Breast epithelium (tissue), 4 donors: ENCODE data around the gene GTPBP1. TPM values are rescaled to one million over a fixed set of nuclear protein-coding genes. Genes with fewer than 3 reads are reported as not detected.

Experiments
- DNase-seq, 2 donors: peaks; one replicate each; pipeline ENCODE4 v3.0.0-alpha.2; 2019; ENCODE audit warnings: low spot score in 2 of 2
- H3K27ac ChIP-seq, 2 donors: fragments of 200-600 bp; sonication (generic) in 1 of 2; one replicate each; pipeline ENCODE4 v1.5.1; 2016 to 2019; ENCODE audit warnings: mild to moderate bottlenecking in 1 of 2
- H3K27me3 ChIP-seq, 2 donors: fragments of 200-600 bp; sonication (generic) in 1 of 2; one replicate each; pipeline versions ENCODE4 v1.5.1 to v1.6.0; 2017 to 2019; ENCODE audit warnings: control low read depth in 1 of 2, mild to moderate bottlenecking in 1 of 2
- H3K36me3 ChIP-seq: fragments of 200-600 bp; one replicate; pipeline ENCODE4 v1.5.1; 2019
- H3K4me1 ChIP-seq, 2 donors: fragments of 200-600 bp; sonication (generic); one replicate each; pipeline ENCODE4 v1.5.1; 2016 to 2019; ENCODE audit warnings: control low read depth in 1 of 2
- H3K4me3 ChIP-seq, 3 donors: fragments of 200-600 bp; sonication (generic); 1 replicate in 2 of 3; 2 replicates in 1 of 3; pipeline ENCODE4 v1.5.1; 2016 to 2019; ENCODE audit warnings: mild to moderate bottlenecking in 3 of 3, moderate library complexity in 2 of 3
- H3K9me3 ChIP-seq, 2 donors: fragments of 200-600 bp; sonication (generic) in 1 of 2; one replicate each; pipeline ENCODE4 v1.5.1; 2016 to 2019; ENCODE audit warnings: control low read depth in 1 of 2
- CTCF ChIP-seq, 3 donors: fragments of 450-650 bp; IDR thresholded peaks; one replicate each; pipeline ENCODE4 v1.5.1; 2016 to 2017; ENCODE audit warnings: antibody characterized with exemption in 3 of 3, mild to moderate bottlenecking in 3 of 3, moderate library complexity in 3 of 3
- POLR2A ChIP-seq: fragments of 450-650 bp; IDR thresholded peaks from one replicate; pipeline ENCODE4 v1.6.1; 2016; ENCODE audit warnings: antibody characterized with exemption, mild to moderate bottlenecking, moderate library complexity
- POLR2AphosphoS5 ChIP-seq, 3 donors: sonication (generic); formaldehyde crosslinking; IDR thresholded peaks; one replicate each; pipeline ENCODE4 v1.6.1; 2017; ENCODE audit warnings: antibody characterized with exemption in 3 of 3
- intact Hi-C: fragments of 100-400 bp; cut with DNase I; formaldehyde crosslinking; loops from one replicate; pipeline ENCODE4 v1.15.1; 2023; ENCODE audit warnings: low total_unique reads
- total RNA-seq, 3 donors: library from RNA; depleted of rRNA; stranded (reverse); fragments of >200 nt; gene quantifications; one replicate each; pipeline ENCODE4 v1.1.0, GENCODE V29; 2016

GTPBP1 gene
- total RNA-seq, 3 donors from 2014 or later = 32.3 to 58.7 (median 56.9) TPM

DNA sequence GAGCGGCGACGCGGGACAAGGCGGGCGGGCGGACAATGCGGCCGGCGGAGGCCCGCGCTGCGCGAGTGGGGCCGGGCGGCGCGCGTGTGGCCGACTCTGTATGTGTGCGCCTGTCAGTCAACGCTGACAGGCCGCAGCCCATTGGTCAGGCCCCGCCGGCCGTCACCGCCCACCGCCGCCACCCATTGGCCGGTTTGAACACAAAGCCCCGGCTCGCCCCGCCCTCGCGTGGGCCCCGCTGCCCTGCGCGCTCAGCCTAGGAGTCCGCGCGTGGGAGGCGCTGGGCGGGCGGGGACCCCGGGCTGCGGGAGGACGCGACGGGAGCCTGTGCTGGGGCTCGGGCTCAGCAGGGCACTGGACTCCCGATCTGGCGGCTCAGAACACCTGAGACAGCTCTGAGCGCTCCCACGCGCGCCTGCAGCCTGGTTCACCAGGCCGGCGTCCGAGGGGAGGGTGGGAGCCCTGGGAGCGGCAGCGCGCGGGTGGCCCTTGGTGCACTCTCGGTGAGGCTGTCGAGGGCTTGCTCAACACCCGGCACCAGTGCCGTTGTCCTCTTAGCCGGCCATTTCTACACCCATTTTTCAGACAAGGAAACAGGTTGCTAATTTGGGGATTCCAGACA is 50.3 kb downstream of the GTPBP1 start, which contains the start of gene SUN2:
Gene SUN2 (minus strand): TSS at position 88 of the 622 bp plus-strand sequence. CDS start 3,370 bp downstream, outside the sequence.
- H3K9me3 ChIP-seq = no peaks in the 10 kb centered on the region
- peak; percentile 17 for TF ChIP-seq POLR2A
- TF ChIP-seq POLR2AphosphoS5 (IDR thresholded peaks at IDR 0.05) = peak in 2 of 3 donors; percentile 18 to 50
- no peak for TF ChIP-seq CTCF (IDR thresholded peaks at IDR 0.05)
- DNase-seq = peak; percentile 93 to 95
- no peaks in the 10 kb centered on the region for H3K36me3 ChIP-seq
- intact Hi-C loops = loop anchor here (10.0 kb wide), 1 partner anchor 51 kb away; the partner anchor contains the start of genes GTPBP1 and JOSD1
- peaks cover 4 to 20% of the 10 kb centered on the region in 2 donors for H3K4me1 ChIP-seq
- H3K27me3 ChIP-seq = no peaks in the 10 kb centered on the region
- peak within 1 kb of the TSS; percentile 56 to 99 (median 75) for H3K4me3 ChIP-seq
- H3K27ac ChIP-seq = peak within 1 kb of the TSS; percentile 96 to 100

- DNase-seq = no peak
Measured at GRCh38 chr22:38756711-38757463, 51.1 kb downstream of the GTPBP1 start.

GRCh38 chr22:38757464-38757757 is 51.7 kb downstream of the GTPBP1 start:
- Histone ChIP-seq H3K4me1 (peaks cover 4 to 6% of the 10 kb centered on the region in 2 donors), H3K27ac (peak overlapping the region in 1 of 2 donors; percentile 100), H3K9me3 (no peaks in the 10 kb centered on the region), H3K27me3 (no peaks in the 10 kb centered on the region), H3K4me3 (no peak overlapping the region), H3K36me3 (no peaks in the 10 kb centered on the region)
- no peak for DNase-seq
- TF ChIP-seq POLR2A = no peak
- TF ChIP-seq CTCF (IDR thresholded peaks at IDR 0.05) = no peak
- TF ChIP-seq POLR2AphosphoS5 (IDR thresholded peaks at IDR 0.05) = no peak
- intact Hi-C loops = loop anchor here (10.0 kb wide), 1 partner anchor 53 kb away; the partner anchor contains the start of genes GTPBP1 and JOSD1

More at GRCh38 chr22:38756711-38757463, 51.1 kb downstream of the GTPBP1 start:
- TF ChIP-seq POLR2AphosphoS5 (IDR thresholded peaks at IDR 0.05) (no peak), POLR2A (no peak)
- Histone ChIP-seq H3K36me3 (no peaks in the 10 kb centered on the region), H3K27me3 (no peaks in the 10 kb centered on the region), H3K9me3 (no peaks in the 10 kb centered on the region), H3K4me1 (peaks cover 4 to 12% of the 10 kb centered on the region in 2 donors), H3K4me3 (peak overlapping the region; percentile 56 to 99 (median 75)), H3K27ac (peak overlapping the region; percentile 96 to 100)
- intact Hi-C loops = loop anchor here (10.0 kb wide), 1 partner anchor 52 kb away; the partner anchor contains the start of genes GTPBP1 and JOSD1

- Histone ChIP-seq H3K4me3 (no peak overlapping the region), H3K4me1 (no peaks in the 10 kb centered on the region), H3K9me3 (no peaks in the 10 kb centered on the region), H3K27ac (no peak overlapping the region), H3K27me3 (no peaks in the 10 kb centered on the region), H3K36me3 (no peaks in the 10 kb centered on the region)
- intact Hi-C loops = loop anchor here (10.0 kb wide), 1 partner anchor 54 kb away; the partner anchor contains the start of genes GTPBP1 and JOSD1
- no peak for TF ChIP-seq POLR2A
- TF ChIP-seq POLR2AphosphoS5 (IDR thresholded peaks at IDR 0.05) = no peak
- TF ChIP-seq CTCF (IDR thresholded peaks at IDR 0.05) = no peak
- no peak for DNase-seq
Measured at GRCh38 chr22:38758276-38758945, 52.7 kb downstream of the GTPBP1 start.

- intact Hi-C loops = loop anchor here (10.0 kb wide), 1 partner anchor 54 kb away; the partner anchor contains the start of genes GTPBP1 and JOSD1
- H3K4me1 ChIP-seq = no peaks in the 10 kb centered on the region
- TF ChIP-seq CTCF (IDR thresholded peaks at IDR 0.05) = no peak
- TF ChIP-seq POLR2AphosphoS5 (IDR thresholded peaks at IDR 0.05) = no peak
- no peak for TF ChIP-seq POLR2A
Measured at GRCh38 chr22:38759005-38759404, 53.3 kb downstream of the GTPBP1 start.

More at GRCh38 chr22:38759005-38759404, 53.3 kb downstream of the GTPBP1 start:
- Histone ChIP-seq H3K9me3 (no peaks in the 10 kb centered on the region), H3K36me3 (no peaks in the 10 kb centered on the region), H3K4me3 (no peak overlapping the region), H3K27ac (no peak overlapping the region), H3K27me3 (no peaks in the 10 kb centered on the region)
- no peak for DNase-seq
